ENCODE measurements around the gene SDHD. TPM values are rescaled to one million over a fixed set of nuclear protein-coding genes. Genes with fewer than 3 reads are reported as not detected.

SDHD gene
- polyA plus RNA-seq, 1 of the 3 experiments (the other 2 are of a cell fraction): 169 TPM

GRCh38 chr11:112086422-112087191, at the start of gene SDHD, which contains the start of gene TIMM8B (continued):
- peak; percentile 94 for TF ChIP-seq ELF1 (IDR thresholded peaks at IDR 0.05)
- 0 out of 2 replicates have a peak, but pooled peaks have one; percentile 78 for TF ChIP-seq SIN3A (IDR thresholded peaks at IDR 0.05; ENCODE audit: borderline replicate concordance, low read depth, low read length)

- Histone ChIP-seq H3K4me1 (ENCODE audit: control insufficient read depth in 1 of 2, insufficient read depth in 2 of 2, low read depth in 1 of 2, low read length in 1 of 2) (no peaks in the 10 kb centered on the region; a peak in 1 of 4 replicates), H3K9me2 (no peaks in the 10 kb centered on the region), H3K27me3 (ENCODE audit: insufficient read depth) (no peaks in the 10 kb centered on the region), H3F3A (replicated peaks; ENCODE audit: insufficient read depth) (peaks cover 13% of the 10 kb centered on the region), H4K20me1 (ENCODE audit: insufficient read depth) (no peaks in the 10 kb centered on the region), H3K27ac (ENCODE audit: low read depth in 2 of 2, low read length in 1 of 2) (no peak overlapping the region), H3K4me2 (no peak overlapping the region), H2AFZ (ENCODE audit: low read depth) (no peak overlapping the region), H3K9ac (no peak overlapping the region), H3K4me3 (ENCODE audit: low read depth in 2 of 2, low read length in 1 of 2) (no peak overlapping the region), H3K36me3 (replicated peaks in 1 of 2; ENCODE audit: control insufficient read depth in 1 of 2, insufficient read depth in 2 of 2, low read length in 1 of 2) (peaks cover 44 to 57% of the 10 kb centered on the region in 2 experiments), H3K79me2 (ENCODE audit: insufficient read depth) (no peaks in the 10 kb centered on the region), H3K9me3 (no peaks in the 10 kb centered on the region)
- no peak for TF ChIP-seq NRF1 (IDR thresholded peaks at IDR 0.05; ENCODE audit: low read depth, low read length)
- TF ChIP-seq JUND (IDR thresholded peaks at IDR 0.05): no peak
- TF ChIP-seq GABPA (IDR thresholded peaks at IDR 0.05; ENCODE audit: low read depth): no peak
- no peak for TF ChIP-seq NFIC (IDR thresholded peaks at IDR 0.05; ENCODE audit: borderline replicate concordance)
- TF ChIP-seq MEF2A (IDR thresholded peaks at IDR 0.05; ENCODE audit: borderline replicate concordance, low read depth): no peak
- no peak for TF ChIP-seq ZBTB33 (IDR thresholded peaks at IDR 0.05; ENCODE audit: borderline replicate concordance, low read depth)
- TF ChIP-seq CHD2 (IDR thresholded peaks at IDR 0.05; ENCODE audit: low read length, partially characterized antibody): no peak
- TF ChIP-seq POLR2AphosphoS5 (IDR thresholded peaks at IDR 0.05; ENCODE audit: low read depth, low read length): no peak
- TF ChIP-seq SMC3 (IDR thresholded peaks at IDR 0.05; ENCODE audit: low read depth, low read length): no peak
- TF ChIP-seq YY1 (IDR thresholded peaks at IDR 0.05; ENCODE audit: low read depth): no peak
- POLR2A ChIA-PET: no interaction called here
- no peak for DNase-seq
- CTCF ChIA-PET: no interaction called here
Measured at GRCh38 chr11:112037527-112037926, 49.1 kb upstream of the SDHD start.

GRCh38 chr11:112042161-112042960, 44.3 kb upstream of the SDHD start:
- Histone ChIP-seq H3F3A (replicated peaks; ENCODE audit: insufficient read depth) (peaks cover 8% of the 10 kb centered on the region), H4K20me1 (ENCODE audit: insufficient read depth) (no peaks in the 10 kb centered on the region), H3K4me2 (no peak overlapping the region), H3K4me3 (ENCODE audit: low read depth in 2 of 2, low read length in 1 of 2) (no peak overlapping the region), H3K36me3 (replicated peaks in 1 of 2; ENCODE audit: control insufficient read depth in 1 of 2, insufficient read depth in 2 of 2, low read length in 1 of 2) (peaks cover 64% of the 10 kb centered on the region in 2 experiments), H3K27me3 (ENCODE audit: insufficient read depth) (no peaks in the 10 kb centered on the region), H3K27ac (ENCODE audit: low read depth in 2 of 2, low read length in 1 of 2) (peak overlapping the region in 1 of 2 experiments; percentile 43; a peak in 3 of 4 replicates), H3K4me1 (ENCODE audit: control insufficient read depth in 1 of 2, insufficient read depth in 2 of 2, low read depth in 1 of 2, low read length in 1 of 2) (no peaks in the 10 kb centered on the region; a peak in 1 of 4 replicates), H3K9me2 (no peaks in the 10 kb centered on the region), H3K9me3 (no peaks in the 10 kb centered on the region), H2AFZ (ENCODE audit: low read depth) (no peak overlapping the region), H3K9ac (no peak overlapping the region), H3K79me2 (ENCODE audit: insufficient read depth) (peaks cover 3% of the 10 kb centered on the region; the same call in 1 of the 2 replicates)
- POLR2A ChIA-PET: no interaction called here
- 50% methylated on average over 6 of the region's 6 CpGs for WGBS (ENCODE audit: low lambda C conversion rate)
- DNase-seq: no peak
- CTCF ChIA-PET: interaction anchor here (1.0 to 1.2 kb wide), 2 partner anchors 9 to 11 kb away, joined by 3 to 4 read pairs; no protein-coding TSS in a partner anchor
- TF ChIP-seq TCF12 (IDR thresholded peaks at IDR 0.05) (0 out of 2 replicates have a peak, but pooled peaks have one; percentile 15), GABPA (IDR thresholded peaks at IDR 0.05; ENCODE audit: low read depth) (no peak), CHD2 (IDR thresholded peaks at IDR 0.05; ENCODE audit: low read length, partially characterized antibody) (no peak), FOSL2 (IDR thresholded peaks at IDR 0.05; ENCODE audit: borderline replicate concordance, low read depth) (peak; percentile 38; the same call in 1 of the 2 replicates), PBX3 (IDR thresholded peaks at IDR 0.05) (no peak), USF2 (IDR thresholded peaks at IDR 0.05; ENCODE audit: borderline replicate concordance, low read depth, low read length) (no peak), TAF1 (IDR thresholded peaks at IDR 0.05; ENCODE audit: borderline replicate concordance, low read depth, low read length) (no peak), JUND (IDR thresholded peaks at IDR 0.05) (peak; percentile 43), EP300 (IDR thresholded peaks at IDR 0.05; ENCODE audit: borderline replicate concordance in 1 of 2, low read depth in 1 of 2, low read length in 1 of 2) (0 out of 4 replicates have a peak, but pooled peaks of 1 of the 2 experiments have one; percentile 8), FOXM1 (IDR thresholded peaks at IDR 0.05; ENCODE audit: low read depth) (no peak), TEAD4 (IDR thresholded peaks at IDR 0.05; ENCODE audit: borderline replicate concordance, insufficient read depth) (no peak), ELF1 (IDR thresholded peaks at IDR 0.05) (no peak)
